GM21515 (cell line): ENCODE measurements around the gene NSMF.

Experiments used
- ATAC-seq: cut with Tn5 transposase; IDR thresholded peaks from one replicate; pipeline ENCODE4 v1.9.1; 2021; ENCODE audit not compliant: unreplicated experiment

The NSMF gene

DNA sequence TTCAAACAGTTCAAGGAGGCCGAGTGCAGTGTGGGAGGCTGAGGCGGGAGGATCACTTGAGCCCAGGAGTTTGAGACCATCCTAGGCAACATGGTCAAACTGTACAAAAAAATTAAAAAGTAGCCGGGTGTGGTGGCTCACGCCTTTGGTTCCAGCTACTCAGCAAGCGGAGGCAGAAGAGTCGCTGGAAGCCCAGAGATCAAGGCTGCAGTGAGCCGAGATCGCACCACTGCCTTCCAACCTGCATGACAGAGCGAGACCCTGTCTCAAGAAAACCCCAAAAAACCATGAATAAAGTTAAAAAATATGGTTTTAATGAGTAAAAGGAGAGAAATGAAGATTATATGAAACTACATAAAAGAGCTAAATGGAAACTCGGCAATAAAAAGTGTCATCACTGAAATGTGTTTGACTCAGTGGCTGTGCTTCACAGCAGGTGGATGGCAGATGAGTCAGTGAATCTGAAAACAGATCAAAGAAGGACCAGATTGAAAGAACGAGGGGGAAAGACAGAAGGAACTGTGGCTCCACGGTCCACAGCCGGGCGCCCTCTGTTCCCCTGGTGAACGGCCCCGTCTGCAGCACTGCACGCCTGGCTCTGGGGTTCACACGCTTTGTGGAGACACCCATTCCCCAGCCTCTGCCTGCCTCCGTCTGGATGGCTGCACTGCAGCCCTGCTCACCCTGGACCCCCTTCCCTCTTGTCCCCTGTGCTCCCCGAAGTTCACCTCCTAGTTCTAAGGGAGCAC is 61.3 kb downstream of the NSMF start:
- ATAC-seq, result no peak
